Smooth muscle cell (in vitro differentiated cells): ENCODE results near the gene PNMA1. TPM values are rescaled to one million over a fixed set of nuclear protein-coding genes. Genes with fewer than 3 reads are reported as not detected.

Experiments
- DNase-seq: peaks from one replicate; lab custom pipeline; 2025; ENCODE audit not compliant: unreplicated experiment; lab: John Stamatoyannopoulos, UW
- H2AFZ ChIP-seq: fragments of 200-600 bp; sonication (generic); 2 replicates; pipeline ENCODE4 v1.6.0; 2016; ENCODE audit warnings: antibody characterized with exemption, low read depth, mild to moderate bottlenecking
- H3F3A ChIP-seq: fragments of 200-600 bp; sonication (generic); 2 replicates; pipeline ENCODE4 v1.6.0; 2017; ENCODE audit warnings: antibody characterized with exemption, low read depth
- H3K27ac ChIP-seq: fragments of 200-600 bp; sonication (generic); 2 replicates; pipeline ENCODE4 v1.5.1; 2016; ENCODE audit warnings: low read depth, mild to moderate bottlenecking
- H3K27me3 ChIP-seq: fragments of 200-600 bp; sonication (generic); 2 replicates; pipeline ENCODE4 v1.6.1; 2016; ENCODE audit warnings: low read depth, mild to moderate bottlenecking
- H3K36me3 ChIP-seq: fragments of 200-600 bp; sonication (generic); 2 replicates; pipeline ENCODE4 v1.5.1; 2016; ENCODE audit warnings: low read depth
- H3K4me1 ChIP-seq: fragments of 200-600 bp; sonication (generic); 2 replicates; pipeline ENCODE4 v1.5.1; 2016; ENCODE audit warnings: low read depth
- H3K4me2 ChIP-seq: fragments of 200-600 bp; sonication (generic); 2 replicates; pipeline ENCODE4 v1.6.0; 2016; ENCODE audit warnings: mild to moderate bottlenecking
- H3K4me3 ChIP-seq: fragments of 200-600 bp; sonication (generic); 2 replicates; pipeline ENCODE4 v1.5.1; 2016; ENCODE audit warnings: mild to moderate bottlenecking
- H3K79me2 ChIP-seq: fragments of 200-600 bp; sonication (generic); 2 replicates; pipeline ENCODE4 v1.6.0; 2016; ENCODE audit warnings: low read depth, mild to moderate bottlenecking
- H3K9ac ChIP-seq: fragments of 200-600 bp; sonication (generic); 2 replicates; pipeline ENCODE4 v1.6.0; 2016; ENCODE audit warnings: low read depth
- H3K9me3 ChIP-seq: fragments of 200-600 bp; sonication (generic); replicated peaks from 2 replicates; pipeline ENCODE4 v1.5.1; 2016; ENCODE audit warnings: low read depth
- H4K20me1 ChIP-seq: fragments of 200-600 bp; sonication (generic); 2 replicates; pipeline ENCODE4 v1.6.0; 2016; ENCODE audit warnings: low read depth
- CTCF ChIP-seq: fragments of 200-600 bp; sonication (generic); IDR thresholded peaks from 2 replicates; pipeline ENCODE4 v1.5.1; 2017; ENCODE audit warnings: borderline replicate concordance, mild to moderate bottlenecking, antibody characterized with exemption; ENCODE audit not compliant: insufficient read depth, poor library complexity, severe bottlenecking
- WGBS: methylation state at CpG from one replicate; pipeline ENCODE4 v1.1.7; 2016; ENCODE audit warnings: low lambda C conversion rate; 5-methylcytosine and 5-hydroxymethylcytosine counted together
- polyA plus RNA-seq: library from polyadenylated mRNA; unstranded; fragments of >200 nt; fragmentation: Nextera tagmentation; extraction: Ambion mirVana; gene quantifications from 2 replicates; pipeline ENCODE4 v1.2.1, GENCODE V29; 2016
- total RNA-seq: library from RNA; depleted of rRNA; stranded (reverse); fragments of >200 nt; gene quantifications from 2 replicates; pipeline ENCODE4 v1.2.3, GENCODE V29; 2014

The PNMA1 gene
- total and polyA plus RNA-seq, 2 experiments from 2014 or later = 22.4 to 52.7 TPM

- Histone ChIP-seq H3K4me1 (no peaks in the 10 kb centered on the region), H2AFZ (no peak overlapping the region), H3K36me3 (peaks cover 4% of the 10 kb centered on the region), H3K4me2 (no peak overlapping the region), H3K27ac (no peak overlapping the region), H3K9me3 (no peaks in the 10 kb centered on the region), H3K9ac (no peak overlapping the region), H3K27me3 (no peaks in the 10 kb centered on the region), H3K79me2 (no peaks in the 10 kb centered on the region), H4K20me1 (no peaks in the 10 kb centered on the region), H3K4me3 (no peak overlapping the region), H3F3A (no peaks in the 10 kb centered on the region)
- no peak for TF ChIP-seq CTCF
- no peak for DNase-seq
- 98% methylated on average over 3 of the region's 3 CpGs for WGBS
Measured at GRCh38 chr14:73674986-73675385, 39.2 kb downstream of the PNMA1 start.

- no peak overlapping the region for H3K4me2 ChIP-seq
Measured at GRCh38 chr14:73667854-73668253, 46.3 kb downstream of the PNMA1 start.

GRCh38 chr14:73666583-73666982 is 47.6 kb downstream of the PNMA1 start:
- Histone ChIP-seq H3K27ac (no peak overlapping the region), H3K36me3 (peaks cover 3% of the 10 kb centered on the region), H3F3A (no peaks in the 10 kb centered on the region), H3K9me3 (no peaks in the 10 kb centered on the region), H2AFZ (no peak overlapping the region), H3K79me2 (no peaks in the 10 kb centered on the region), H3K4me3 (no peak overlapping the region), H3K4me1 (no peaks in the 10 kb centered on the region), H3K9ac (no peak overlapping the region), H4K20me1 (no peaks in the 10 kb centered on the region), H3K27me3 (no peaks in the 10 kb centered on the region), H3K4me2 (no peak overlapping the region)
- DNase-seq = no peak
- TF ChIP-seq CTCF = no peak
- 97% methylated on average over 5 of the region's 5 CpGs for WGBS

More at GRCh38 chr14:73667854-73668253, 46.3 kb downstream of the PNMA1 start:
- DNase-seq = no peak
- Histone ChIP-seq H3K9ac (no peak overlapping the region), H2AFZ (no peak overlapping the region), H4K20me1 (no peaks in the 10 kb centered on the region), H3K4me1 (no peaks in the 10 kb centered on the region), H3K4me3 (no peak overlapping the region), H3K9me3 (no peaks in the 10 kb centered on the region), H3K36me3 (peaks cover 7% of the 10 kb centered on the region), H3F3A (no peaks in the 10 kb centered on the region), H3K27ac (no peak overlapping the region), H3K79me2 (no peaks in the 10 kb centered on the region), H3K27me3 (no peaks in the 10 kb centered on the region)
- TF ChIP-seq CTCF = no peak
- WGBS = 91% methylated on average over 3 of the region's 3 CpGs

- Histone ChIP-seq H3K27ac (no peak overlapping the region), H3K4me1 (no peaks in the 10 kb centered on the region), H3K27me3 (no peaks in the 10 kb centered on the region), H2AFZ (no peak overlapping the region), H3K4me2 (no peak overlapping the region), H3K36me3 (peaks cover 2% of the 10 kb centered on the region), H3K9me3 (no peaks in the 10 kb centered on the region), H3K4me3 (no peak overlapping the region), H3K9ac (no peak overlapping the region), H3F3A (no peaks in the 10 kb centered on the region), H4K20me1 (no peaks in the 10 kb centered on the region), H3K79me2 (no peaks in the 10 kb centered on the region)
- no peak for TF ChIP-seq CTCF
- WGBS = 95% methylated on average over 2 of the region's 2 CpGs
- no peak for DNase-seq
Measured at GRCh38 chr14:73665130-73665529, 49.1 kb downstream of the PNMA1 start.
